ENCODE data around the gene DOCK4.

DOCK4 gene

GRCh38 chr7:111877931-111878330, 328.3 kb downstream of the DOCK4 start:
- no peak for TF ChIP-seq JUND (IDR thresholded peaks at IDR 0.05; ENCODE audit: low read depth)
- no peak for DNase-seq (ENCODE audit: low read depth in 1 of 2, low spot score in 1 of 2)

GRCh38 chr7:111873963-111874690, 332.1 kb downstream of the DOCK4 start:
- no peak for TF ChIP-seq JUND (IDR thresholded peaks at IDR 0.05; ENCODE audit: low read depth)
- no peak for DNase-seq (ENCODE audit: low read depth in 1 of 2, low spot score in 1 of 2)
- in situ Hi-C loops (cut with HindIII; ENCODE audit: low pct_unique_long_range_greater_than_20kb, low sequenced_read_pairs): no loop called here

More at GRCh38 chr7:111877931-111878330, 328.3 kb downstream of the DOCK4 start:
- in situ Hi-C loops (cut with HindIII; ENCODE audit: low pct_unique_long_range_greater_than_20kb, low sequenced_read_pairs): no loop called here

DNA sequence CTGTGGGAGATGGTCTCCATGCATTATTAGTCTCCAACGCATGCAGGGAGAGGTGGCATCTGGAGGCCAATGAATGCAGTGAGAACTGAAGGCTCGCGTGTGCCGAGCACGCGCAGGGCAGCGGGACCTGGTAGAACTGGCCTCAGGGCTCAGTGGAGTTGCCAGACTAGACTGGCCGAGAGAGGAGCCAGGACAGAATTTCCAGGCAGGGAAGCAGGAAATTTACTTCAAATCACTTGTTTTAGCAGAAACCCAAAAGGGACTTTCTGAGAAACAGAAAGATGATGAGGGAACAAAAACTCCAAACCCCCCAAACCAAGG, 332.9 kb downstream of the DOCK4 start:
- peak; percentile 24 to 71 for DNase-seq (ENCODE audit: low read depth in 1 of 2, low spot score in 1 of 2)
- no peak for TF ChIP-seq JUND (IDR thresholded peaks at IDR 0.05; ENCODE audit: low read depth)
- in situ Hi-C loops (cut with HindIII; ENCODE audit: low pct_unique_long_range_greater_than_20kb, low sequenced_read_pairs): no loop called here

- no peak for DNase-seq (ENCODE audit: low read depth in 1 of 2, low spot score in 1 of 2)
- in situ Hi-C loops (cut with HindIII; ENCODE audit: low pct_unique_long_range_greater_than_20kb, low sequenced_read_pairs): no loop called here
- TF ChIP-seq JUND (IDR thresholded peaks at IDR 0.05; ENCODE audit: low read depth): no peak
These were observed 333.5 kb downstream of the DOCK4 start for GRCh38 chr7:111872450-111873325.

GRCh38 chr7:111871283-111871682, 334.9 kb downstream of the DOCK4 start:
- DNase-seq (ENCODE audit: low read depth in 1 of 2, low spot score in 1 of 2): no peak
- TF ChIP-seq JUND (IDR thresholded peaks at IDR 0.05; ENCODE audit: low read depth): no peak
- in situ Hi-C loops (cut with HindIII; ENCODE audit: low pct_unique_long_range_greater_than_20kb, low sequenced_read_pairs): no loop called here

GRCh38 chr7:111869280-111869679, 336.9 kb downstream of the DOCK4 start:
- no peak for DNase-seq (ENCODE audit: low read depth in 1 of 2, low spot score in 1 of 2)
- in situ Hi-C loops (cut with HindIII; ENCODE audit: low pct_unique_long_range_greater_than_20kb, low sequenced_read_pairs): no loop called here
- no peak for TF ChIP-seq JUND (IDR thresholded peaks at IDR 0.05; ENCODE audit: low read depth)

GRCh38 chr7:111867348-111867931, 338.8 kb downstream of the DOCK4 start:
- in situ Hi-C loops (cut with HindIII; ENCODE audit: low pct_unique_long_range_greater_than_20kb, low sequenced_read_pairs): no loop called here
- TF ChIP-seq JUND (IDR thresholded peaks at IDR 0.05; ENCODE audit: low read depth): no peak
- DNase-seq (ENCODE audit: low read depth in 1 of 2, low spot score in 1 of 2): no peak

DNA sequence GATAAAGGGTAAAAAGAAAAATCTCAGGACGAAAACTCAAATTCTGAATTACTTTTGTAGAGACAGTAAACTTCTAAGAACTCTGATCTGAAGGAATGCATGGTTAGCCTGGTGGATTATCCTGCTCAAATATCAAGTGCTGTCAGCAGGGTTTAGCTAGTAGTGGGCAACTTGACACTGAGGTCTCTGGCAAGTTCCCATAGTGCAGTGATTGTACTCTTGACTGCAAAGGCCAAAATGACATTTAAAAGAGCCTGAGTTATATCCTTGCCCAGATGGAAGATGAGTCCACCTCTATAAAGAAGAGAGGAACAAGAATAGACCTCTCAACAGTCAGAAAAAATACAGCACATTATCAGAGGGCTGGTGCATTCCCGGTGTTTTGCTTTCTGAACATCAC, 339.4 kb downstream of the DOCK4 start:
- DNase-seq (ENCODE audit: low read depth in 1 of 2, low spot score in 1 of 2): no peak
- no peak for TF ChIP-seq JUND (IDR thresholded peaks at IDR 0.05; ENCODE audit: low read depth)
- in situ Hi-C loops (cut with HindIII; ENCODE audit: low pct_unique_long_range_greater_than_20kb, low sequenced_read_pairs): no loop called here

- DNase-seq (ENCODE audit: low read depth in 1 of 2, low spot score in 1 of 2): no peak
- no peak for TF ChIP-seq JUND (IDR thresholded peaks at IDR 0.05; ENCODE audit: low read depth)
- in situ Hi-C loops (cut with HindIII; ENCODE audit: low pct_unique_long_range_greater_than_20kb, low sequenced_read_pairs): no loop called here
These were observed 340.8 kb downstream of the DOCK4 start for GRCh38 chr7:111865430-111865829.

DNA sequence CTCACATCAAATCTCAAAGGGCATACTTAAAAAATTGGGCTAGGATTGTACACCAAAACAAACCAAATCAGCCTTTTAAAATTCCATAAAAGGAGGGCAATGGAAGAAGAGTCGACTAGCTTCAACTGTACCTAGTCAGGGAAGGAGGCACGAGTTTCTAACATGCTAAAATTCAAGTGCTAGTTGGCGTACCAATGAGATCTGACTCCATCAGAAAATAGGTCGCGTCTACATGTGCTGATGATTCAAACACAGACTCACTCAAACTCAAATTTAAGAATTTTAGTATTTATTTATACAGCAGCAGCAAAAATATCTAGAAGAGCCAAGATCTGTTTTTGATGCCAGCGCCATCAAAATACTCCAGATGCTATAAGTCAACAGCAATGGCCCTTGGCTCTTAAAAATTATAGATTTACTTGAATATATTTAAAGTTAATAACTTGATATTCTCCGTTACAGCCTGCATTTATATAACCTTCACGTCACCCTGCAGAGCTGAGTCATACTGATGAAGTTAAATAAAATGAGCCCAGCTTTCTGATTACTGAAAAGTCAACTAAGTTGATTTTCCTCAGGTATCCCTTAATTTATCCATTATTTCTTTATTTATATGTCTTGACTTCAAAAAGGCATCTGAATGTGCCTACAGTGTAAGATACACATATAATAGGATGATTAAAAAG, 341.8 kb downstream of the DOCK4 start:
- TF ChIP-seq JUND (IDR thresholded peaks at IDR 0.05; ENCODE audit: low read depth): no peak
- DNase-seq (ENCODE audit: low read depth in 1 of 2, low spot score in 1 of 2): no peak
- in situ Hi-C loops (cut with HindIII; ENCODE audit: low pct_unique_long_range_greater_than_20kb, low sequenced_read_pairs): no loop called here

DNA sequence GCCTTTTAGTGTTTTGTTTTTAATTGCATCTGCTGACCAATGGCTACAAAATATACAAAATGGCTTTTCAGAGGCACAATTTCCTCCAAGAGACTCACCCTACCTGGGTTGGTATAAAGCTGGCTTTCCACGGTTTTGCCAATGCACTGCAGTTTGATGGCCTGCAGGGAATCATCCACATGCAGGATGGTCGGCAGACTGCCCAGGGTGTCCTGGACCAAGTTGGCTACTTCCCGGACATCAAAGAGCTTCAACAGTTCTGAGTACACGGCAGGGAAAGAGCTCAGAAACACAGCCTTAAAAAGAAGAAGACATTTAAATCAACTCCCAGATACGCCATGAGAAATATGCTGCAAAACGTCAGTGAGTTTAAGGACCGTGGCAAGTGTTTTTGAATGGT, 342.9 kb downstream of the DOCK4 start:
- TF ChIP-seq JUND (IDR thresholded peaks at IDR 0.05; ENCODE audit: low read depth): no peak
- DNase-seq (ENCODE audit: low read depth in 1 of 2, low spot score in 1 of 2): no peak
- in situ Hi-C loops (cut with HindIII; ENCODE audit: low pct_unique_long_range_greater_than_20kb, low sequenced_read_pairs): no loop called here

GRCh38 chr7:111860248-111860647, 346.0 kb downstream of the DOCK4 start:
- TF ChIP-seq JUND (IDR thresholded peaks at IDR 0.05; ENCODE audit: low read depth): no peak
- in situ Hi-C loops (cut with HindIII; ENCODE audit: low pct_unique_long_range_greater_than_20kb, low sequenced_read_pairs): no loop called here
- DNase-seq (ENCODE audit: low read depth in 1 of 2, low spot score in 1 of 2): no peak
